Ascending aorta (tissue), 2 donors: ENCODE results near the gene CYSLTR2. TPM values are rescaled to one million over a fixed set of nuclear protein-coding genes. Genes with fewer than 3 reads are reported as not detected.
"Not testable (repeated sequence)": the region's sequence is repeated elsewhere in the genome, so short reads cannot be mapped to it uniquely, and the experiment has no call there.

ENCODE experiments used
- DNase-seq, 2 donors: peaks; one replicate each; pipeline ENCODE4 v3.0.0-alpha.2; 2019; ENCODE audit warnings: low spot score in 2 of 2
- H3K27ac ChIP-seq, 2 donors: fragments of 200-600 bp; sonication (generic); one replicate each; pipeline ENCODE4 v1.5.1; 2016 to 2017; ENCODE audit warnings: mild to moderate bottlenecking in 1 of 2
- H3K27me3 ChIP-seq: fragments of 200-600 bp; sonication (generic); one replicate; pipeline ENCODE4 v1.5.1; 2017
- H3K36me3 ChIP-seq, 2 donors: fragments of 200-600 bp; sonication (generic); one replicate each; pipeline ENCODE4 v1.5.1; 2016
- H3K4me1 ChIP-seq, 2 donors: fragments of 200-600 bp; sonication (generic); one replicate each; pipeline ENCODE4 v1.5.1; 2016 to 2017; ENCODE audit warnings: mild to moderate bottlenecking in 1 of 2
- H3K4me3 ChIP-seq, 2 donors: fragments of 200-600 bp; sonication (generic); one replicate each; pipeline ENCODE4 v1.5.1; 2016 to 2017; ENCODE audit warnings: mild to moderate bottlenecking in 1 of 2
- H3K9me3 ChIP-seq, 2 donors: fragments of 200-600 bp; sonication (generic); one replicate each; pipeline ENCODE4 v1.5.1; 2016
- CTCF ChIP-seq, 3 experiments: fragments of 200-600 bp in 2 of 3; fragments of 450-650 bp in 1 of 3; sonication (generic) in 2 of 3; IDR thresholded peaks; one replicate each; pipeline ENCODE4 v1.5.1; 2016 to 2019; ENCODE audit warnings: antibody characterized with exemption in 3 of 3, mild to moderate bottlenecking in 1 of 3, moderate library complexity in 1 of 3
- intact Hi-C: fragments of 100-400 bp; cut with DNase I; formaldehyde crosslinking; loops from one replicate; pipeline ENCODE4 v1.15.1; 2023
- total RNA-seq: library from RNA; depleted of rRNA; stranded (reverse); fragments of >200 nt; gene quantifications from one replicate; pipeline ENCODE4 v1.1.0, GENCODE V29; 2016

Gene CYSLTR2
- total RNA-seq, 1 donor from 2014 or later: 1.2 TPM

GRCh38 chr13:48661107-48661506, 7.4 kb downstream of the CYSLTR2 start:
- no peak for DNase-seq
- H3K27ac ChIP-seq: no peak overlapping the region
- H3K4me3 ChIP-seq: no peak overlapping the region
- H3K9me3 ChIP-seq: peaks cover 0 to 10% of the 10 kb centered on the region in 2 donors
- H3K36me3 ChIP-seq: no peaks in the 10 kb centered on the region
- intact Hi-C loops: no loop called here
- H3K4me1 ChIP-seq: no peaks in the 10 kb centered on the region
- TF ChIP-seq CTCF (IDR thresholded peaks at IDR 0.05): no peak
- H3K27me3 ChIP-seq: no peaks in the 10 kb centered on the region

GRCh38 chr13:48662226-48662625, 8.5 kb downstream of the CYSLTR2 start:
- H3K27ac ChIP-seq: no peak overlapping the region
- no peaks in the 10 kb centered on the region for H3K4me1 ChIP-seq
- intact Hi-C loops: no loop called here
- peaks cover 0 to 20% of the 10 kb centered on the region in 2 donors for H3K9me3 ChIP-seq
- no peak overlapping the region for H3K4me3 ChIP-seq
- no peaks in the 10 kb centered on the region for H3K36me3 ChIP-seq
- H3K27me3 ChIP-seq: no peaks in the 10 kb centered on the region
- no peak for DNase-seq
- TF ChIP-seq CTCF (IDR thresholded peaks at IDR 0.05): no peak

GRCh38 chr13:48667136-48667535, 13.4 kb downstream of the CYSLTR2 start:
- intact Hi-C loops: no loop called here
- no peak for TF ChIP-seq CTCF (IDR thresholded peaks at IDR 0.05)

GRCh38 chr13:48671421-48671820, 17.7 kb downstream of the CYSLTR2 start:
- H3K9me3 ChIP-seq: peaks cover 0 to 24% of the 10 kb centered on the region in 2 donors
- H3K27me3 ChIP-seq, H3K4me1 ChIP-seq, H3K36me3 ChIP-seq, H3K4me3 ChIP-seq, H3K27ac ChIP-seq, intact Hi-C loops, DNase-seq: not testable (repeated sequence)

More at GRCh38 chr13:48667136-48667535, 13.4 kb downstream of the CYSLTR2 start:
- no peaks in the 10 kb centered on the region for H3K27me3 ChIP-seq
- no peaks in the 10 kb centered on the region for H3K4me1 ChIP-seq
- no peak overlapping the region for H3K27ac ChIP-seq
- H3K4me3 ChIP-seq: no peak overlapping the region
- H3K9me3 ChIP-seq: peaks cover 0 to 37% of the 10 kb centered on the region in 2 donors
- H3K36me3 ChIP-seq: no peaks in the 10 kb centered on the region
- no peak for DNase-seq

GRCh38 chr13:48675247-48675646, 21.5 kb downstream of the CYSLTR2 start:
- H3K4me1 ChIP-seq: no peaks in the 10 kb centered on the region
- no peak overlapping the region for H3K4me3 ChIP-seq
- intact Hi-C loops: no loop called here
- TF ChIP-seq CTCF (IDR thresholded peaks at IDR 0.05): no peak
- DNase-seq: no peak
- H3K27me3 ChIP-seq: no peaks in the 10 kb centered on the region
- H3K36me3 ChIP-seq: no peaks in the 10 kb centered on the region
- H3K9me3 ChIP-seq: peaks cover 0 to 5% of the 10 kb centered on the region in 2 donors
- H3K27ac ChIP-seq: no peak overlapping the region

GRCh38 chr13:48678316-48678715, 24.6 kb downstream of the CYSLTR2 start:
- intact Hi-C loops: no loop called here
- Histone ChIP-seq H3K36me3 (no peaks in the 10 kb centered on the region), H3K27me3 (no peaks in the 10 kb centered on the region), H3K4me1 (no peaks in the 10 kb centered on the region), H3K27ac (no peak overlapping the region), H3K9me3 (no peaks in the 10 kb centered on the region), H3K4me3 (no peak overlapping the region)
- DNase-seq: no peak
- no peak for TF ChIP-seq CTCF (IDR thresholded peaks at IDR 0.05)
